DMS53 (cell line): ENCODE results near the gene ANKRD11.

Experiments used
- DNase-seq: peaks from one replicate; lab custom pipeline; 2025; lab: John Stamatoyannopoulos, UW

The ANKRD11 gene

DNA sequence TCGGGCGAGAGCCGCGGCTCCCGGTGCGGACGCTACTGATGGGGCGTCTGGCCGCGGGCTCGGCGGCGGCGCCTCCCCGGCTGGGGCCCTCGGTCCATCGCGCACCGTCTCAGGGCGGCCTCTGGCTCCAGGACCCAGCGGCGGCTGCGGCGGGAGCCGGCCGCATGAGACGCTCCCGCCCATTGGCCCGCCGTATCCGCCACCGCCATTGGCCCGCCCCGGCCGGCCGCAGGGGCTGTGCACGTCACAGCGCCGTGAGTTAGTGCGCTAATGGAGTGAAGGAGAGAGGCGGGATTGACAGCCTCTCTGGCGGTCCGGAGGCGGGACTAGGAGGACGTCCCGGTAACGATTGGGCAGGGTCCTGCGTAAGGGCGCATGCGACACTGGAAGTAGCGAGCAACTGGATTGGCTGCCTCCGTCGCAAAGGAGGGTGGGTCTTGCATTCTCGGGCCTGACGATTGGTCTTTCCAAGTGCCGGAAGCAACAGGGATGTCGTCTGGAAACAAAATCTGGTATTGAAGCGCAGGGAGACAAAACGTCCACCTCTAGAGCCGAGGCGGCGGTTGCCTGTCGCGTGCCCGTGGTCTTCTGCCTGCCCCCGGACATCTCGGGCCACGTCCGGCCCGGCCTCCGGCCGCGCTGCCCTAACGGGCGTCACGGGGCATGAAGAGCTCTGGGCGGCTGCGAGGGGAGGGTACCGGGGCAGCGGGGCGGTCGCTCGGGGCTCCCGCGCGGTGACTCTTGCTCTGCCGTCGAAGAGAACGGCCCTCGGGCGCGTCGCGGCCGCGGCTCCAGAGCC is at the start of gene ANKRD11:
Gene ANKRD11 (minus strand): TSS at position 123 of the 799 bp plus-strand sequence. CDS start 173,542 bp downstream, outside the sequence.
- peak; percentile 99 for DNase-seq

DNA sequence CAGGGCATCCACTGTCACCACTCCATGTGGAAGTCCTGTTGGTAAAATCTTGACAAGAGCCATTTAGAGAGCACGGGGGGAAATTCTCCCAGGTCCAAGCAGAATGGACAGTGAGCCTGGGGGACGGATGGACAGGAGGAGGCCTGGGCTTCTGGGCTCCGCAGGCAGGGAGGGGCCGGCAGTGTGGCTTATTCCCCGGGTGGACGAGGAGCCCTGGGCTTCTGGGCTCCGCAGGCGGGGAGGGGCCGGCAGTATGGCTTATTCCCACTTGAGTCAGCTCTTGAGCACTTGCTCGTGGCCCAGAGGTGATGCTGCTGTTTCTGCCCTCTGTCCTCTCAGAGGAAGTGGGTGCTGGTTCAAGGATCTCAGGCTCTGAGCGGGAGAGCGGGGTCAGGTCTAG is 47.9 kb upstream of the ANKRD11 start:
- DNase-seq, result no peak

GRCh38 chr16:89537549-89537925 is 47.2 kb upstream of the ANKRD11 start:
- no peak for DNase-seq

DNA sequence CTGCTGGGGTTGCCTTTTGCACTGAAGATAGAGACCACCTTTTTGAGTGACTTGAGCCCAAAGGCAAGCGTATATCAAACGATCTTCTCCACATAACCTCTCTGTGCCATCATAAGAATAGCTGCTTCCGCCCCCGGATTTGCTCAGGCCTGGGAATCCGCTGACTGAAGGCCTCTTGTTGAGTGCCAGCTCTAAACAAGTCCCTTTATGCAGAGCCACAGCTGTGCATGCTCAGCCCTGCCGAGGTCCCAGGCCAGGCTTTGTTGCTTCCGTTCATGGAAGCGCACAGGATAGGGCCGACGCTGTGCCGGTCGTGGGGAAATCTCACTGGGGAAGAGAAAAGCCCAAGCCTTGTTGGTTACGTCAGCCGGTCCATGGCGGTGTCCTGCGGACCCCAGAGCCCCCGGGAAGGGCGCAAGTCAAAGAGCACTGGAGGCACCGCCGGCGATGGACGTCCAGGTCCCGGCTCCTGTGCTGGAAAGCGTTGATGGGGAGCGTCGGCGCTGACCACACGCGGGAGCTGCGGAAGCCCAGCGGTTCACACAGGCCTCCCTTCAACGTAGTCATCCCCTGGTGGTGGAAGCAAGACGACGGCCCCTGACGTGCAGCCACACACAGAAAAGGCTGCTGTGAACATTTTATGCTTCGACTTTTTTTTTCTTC is 46.7 kb upstream of the ANKRD11 start:
- no peak for DNase-seq

DNA sequence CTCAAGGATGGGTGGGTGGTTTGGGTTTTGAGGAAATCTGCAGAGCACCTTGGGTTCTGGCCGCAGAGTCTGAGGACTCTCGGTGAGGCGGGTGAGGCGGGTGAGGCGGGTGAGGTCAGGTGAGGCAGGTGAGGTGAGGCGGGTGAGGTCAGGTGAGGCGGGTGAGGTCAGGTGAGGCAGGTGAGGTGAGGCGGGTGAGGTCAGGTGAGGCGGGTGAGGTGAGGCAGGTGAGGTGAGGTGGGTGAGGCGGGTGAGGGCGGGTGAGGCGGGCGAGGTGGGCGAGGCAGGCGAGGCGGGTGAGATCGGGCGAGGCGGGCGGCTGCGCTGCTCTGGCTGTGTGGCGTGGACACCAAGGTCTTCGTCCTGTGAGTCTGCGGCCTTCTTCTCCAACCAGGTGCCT is 46.0 kb upstream of the ANKRD11 start:
- DNase-seq, result no peak

DNA sequence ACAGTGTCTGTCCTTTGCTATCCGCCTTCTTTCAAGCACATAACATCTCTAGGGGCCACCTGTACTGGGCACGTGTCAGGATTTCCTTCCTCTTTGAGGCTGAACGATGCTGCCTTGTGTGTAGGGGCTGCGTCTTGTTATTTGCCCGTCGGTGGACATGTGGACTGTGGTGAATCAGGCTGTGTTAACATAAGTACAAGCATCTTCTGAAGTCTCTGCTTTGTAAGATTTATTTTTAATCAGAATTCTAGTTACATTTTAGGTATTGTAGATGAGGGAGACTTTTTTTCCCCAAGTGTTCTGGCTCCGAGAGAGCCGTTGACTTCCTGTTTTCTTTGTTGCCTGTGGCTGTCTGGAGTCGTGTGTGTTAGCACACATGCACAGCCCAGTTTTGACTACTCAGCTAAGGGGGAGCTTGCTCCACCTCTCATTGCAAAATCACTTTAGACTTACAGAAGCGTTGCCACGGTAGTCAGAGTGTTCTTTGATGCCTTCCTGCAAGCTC is 43.9 kb upstream of the ANKRD11 start:
- no peak for DNase-seq

- DNase-seq, result no peak
These were observed 41.6 kb upstream of the ANKRD11 start for GRCh38 chr16:89531821-89532526.

GRCh38 chr16:89530401-89531381 is 40.3 kb upstream of the ANKRD11 start:
- DNase-seq, result no peak

GRCh38 chr16:89529097-89529496 is 38.7 kb upstream of the ANKRD11 start:
- DNase-seq, result no peak

GRCh38 chr16:89525146-89525913 is 35.0 kb upstream of the ANKRD11 start:
- DNase-seq, result no peak

DNA sequence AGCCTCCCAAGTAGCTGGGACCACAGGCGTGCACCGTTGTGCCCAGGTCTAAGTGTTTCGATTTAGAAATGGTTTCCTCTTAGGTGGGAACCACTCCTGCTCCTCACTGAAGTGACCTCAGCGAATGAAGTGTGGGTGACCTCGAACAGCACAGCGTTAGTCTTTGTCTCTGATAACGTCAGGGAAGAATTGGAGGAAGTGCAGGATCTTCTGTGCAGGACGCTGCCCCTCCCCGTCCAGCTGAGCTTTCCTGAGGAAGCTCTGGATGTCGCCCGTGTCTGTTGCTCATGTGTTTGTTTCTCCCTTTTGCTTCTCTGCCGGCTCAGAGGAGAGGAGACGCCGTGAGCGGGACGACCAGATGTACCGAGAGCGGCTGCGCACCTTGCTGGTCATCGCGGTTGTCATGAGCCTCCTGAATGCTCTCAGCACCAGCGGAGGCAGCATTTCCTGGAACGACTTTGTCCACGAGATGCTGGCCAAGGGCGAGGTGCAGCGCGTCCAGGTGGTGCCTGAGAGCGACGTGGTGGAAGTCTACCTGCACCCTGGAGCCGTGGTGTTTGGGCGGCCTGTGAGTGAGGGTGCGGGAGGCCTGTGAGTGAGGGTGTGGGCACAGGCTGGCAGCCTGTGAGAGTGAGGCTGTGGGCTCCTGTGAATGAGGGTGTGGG is 33.5 kb upstream of the ANKRD11 start:
- no peak for DNase-seq

DNA sequence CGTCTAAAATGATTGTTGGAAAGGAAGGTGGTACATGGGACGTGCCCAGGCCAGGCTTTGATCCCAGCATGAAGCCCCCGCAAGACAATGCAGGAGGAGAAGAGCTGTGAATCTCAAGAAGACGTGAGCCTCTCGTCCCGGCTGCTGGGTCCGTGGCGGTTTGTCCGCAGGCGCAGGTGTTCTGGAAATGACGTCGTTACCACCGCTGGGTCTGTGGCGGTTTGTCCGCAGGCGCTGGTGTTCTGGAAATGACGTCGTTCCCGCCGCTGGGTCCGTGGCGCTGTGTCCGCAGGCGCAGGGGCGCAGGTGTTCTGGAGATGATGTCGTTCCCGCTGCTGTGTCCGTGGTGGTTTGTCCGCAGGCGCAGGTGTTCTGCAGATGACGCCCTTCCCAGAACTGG is 31.9 kb upstream of the ANKRD11 start:
- no peak for DNase-seq

- no peak for DNase-seq
These were observed 29.5 kb upstream of the ANKRD11 start for GRCh38 chr16:89519881-89520280.

GRCh38 chr16:89517128-89517527 is 26.8 kb upstream of the ANKRD11 start:
- DNase-seq, result peak; percentile 14

DNA sequence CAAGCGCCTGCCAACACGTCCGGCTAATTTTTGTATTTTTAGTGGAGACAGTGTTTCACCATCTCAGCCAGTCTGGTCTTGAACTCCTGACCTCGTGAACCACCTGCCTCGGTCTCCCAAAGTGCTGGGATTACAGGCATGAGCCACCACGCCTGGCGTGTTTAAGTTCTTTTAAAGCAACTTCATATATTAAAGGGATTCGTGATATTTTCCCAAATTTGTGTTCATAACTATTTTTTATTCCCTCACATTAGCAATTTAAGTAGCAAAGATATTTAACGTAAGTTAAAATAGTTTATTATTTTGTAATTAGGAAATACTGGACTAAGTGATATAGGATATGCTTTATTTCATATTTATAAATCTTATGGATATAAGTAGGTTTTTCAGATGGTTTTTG is 22.1 kb upstream of the ANKRD11 start:
- DNase-seq, result no peak

- DNase-seq, result no peak
These were observed 21.0 kb upstream of the ANKRD11 start for GRCh38 chr16:89511374-89511773.

DNA sequence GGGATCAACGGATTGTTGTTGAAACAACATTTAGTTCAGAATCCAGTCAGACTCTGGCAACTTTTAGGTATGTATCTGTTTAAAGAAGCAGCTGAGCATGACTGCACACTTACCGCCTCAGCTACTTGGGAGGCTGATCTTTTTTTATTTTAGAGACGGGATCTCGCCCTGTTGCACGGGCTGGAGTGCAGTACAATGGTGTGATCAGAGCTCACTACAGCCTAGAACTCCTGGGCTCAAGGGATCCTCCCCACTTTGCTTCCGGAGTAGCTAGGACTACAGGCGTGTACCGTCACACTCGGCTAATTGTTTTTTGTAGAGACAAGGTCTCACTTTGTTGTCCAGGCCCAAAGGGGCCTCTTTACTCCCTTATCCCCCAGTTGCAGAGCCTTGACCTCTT is 20.2 kb upstream of the ANKRD11 start:
- no peak for DNase-seq

DNA sequence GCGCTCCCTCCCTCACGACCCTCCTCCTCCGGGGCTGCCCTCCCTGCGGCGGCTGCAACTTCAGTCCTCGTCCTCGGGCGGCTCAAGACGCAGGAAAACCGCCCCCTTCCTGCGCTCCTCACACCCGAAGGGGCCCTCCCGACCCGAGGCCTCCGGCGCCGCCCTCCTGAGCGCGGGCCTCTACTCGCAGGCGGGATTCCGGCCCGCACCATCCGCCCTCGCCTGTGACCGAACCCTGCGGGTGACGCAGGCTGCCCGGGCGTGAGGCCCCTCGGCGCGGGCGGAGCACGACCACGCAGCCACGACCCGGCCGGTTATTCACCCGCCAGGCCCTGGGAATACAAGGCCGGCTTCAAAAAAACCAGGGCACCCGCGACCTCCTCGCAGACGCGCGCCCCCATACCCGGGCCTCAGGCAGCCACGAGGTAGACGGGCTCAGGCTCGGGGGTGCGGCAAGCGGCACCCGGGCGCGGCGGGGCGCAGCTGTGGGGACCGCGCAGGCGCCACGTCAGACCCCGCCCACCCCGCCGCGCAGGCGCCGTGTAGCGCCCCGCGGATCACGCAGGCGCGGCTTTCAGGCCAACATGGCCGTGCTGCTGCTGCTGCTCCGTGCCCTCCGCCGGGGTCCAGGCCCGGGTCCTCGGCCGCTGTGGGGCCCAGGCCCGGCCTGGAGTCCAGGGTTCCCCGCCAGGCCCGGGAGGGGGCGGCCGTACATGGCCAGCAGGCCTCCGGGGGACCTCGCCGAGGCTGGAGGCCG is 17.7 kb upstream of the ANKRD11 start, which contains the start of gene SPG7:
Gene SPG7 (plus strand): TSS at position 570 of the 757 bp plus-strand sequence. CDS start 15 bp downstream, at position 585.
- peak; percentile 85 for DNase-seq

DNA sequence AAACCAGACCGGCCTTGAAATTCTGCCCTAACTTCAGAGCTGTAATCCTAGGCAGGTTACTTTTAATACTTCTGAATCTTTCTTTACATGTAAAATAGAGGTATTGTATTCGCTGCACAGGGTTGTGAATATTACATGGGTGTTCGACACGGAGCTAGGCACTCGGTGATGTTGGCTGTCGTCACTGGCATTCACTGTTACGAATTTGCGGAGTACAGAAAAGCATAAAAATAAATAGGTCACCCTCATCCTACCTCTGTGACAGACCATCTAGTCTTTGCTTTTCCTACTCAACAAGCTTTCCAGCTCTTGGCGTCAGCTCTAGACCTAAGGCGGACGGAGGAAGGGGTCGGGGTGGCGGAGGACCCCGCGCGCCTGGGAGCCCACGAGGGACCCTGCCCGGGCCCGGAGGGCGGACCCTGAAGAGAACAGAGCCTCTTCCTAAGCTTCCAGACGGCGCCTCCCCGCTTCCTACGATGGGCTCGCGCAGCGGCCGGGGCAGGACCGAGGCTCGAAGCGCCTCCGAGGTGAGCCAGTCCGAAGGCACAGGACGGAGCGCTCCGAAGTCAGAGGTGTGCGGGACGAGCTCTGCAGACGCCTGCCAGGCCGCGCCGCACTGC is 17.0 kb upstream of the ANKRD11 start:
- peak; percentile 72 for DNase-seq
